Mesothelial cell of epicardium (in vitro differentiated cells): ENCODE measurements around the gene DYNC1I2. TPM values are rescaled to one million over a fixed set of nuclear protein-coding genes. Genes with fewer than 3 reads are reported as not detected.
A peak's percentile ranks its signal among the peaks of the same experiment; 100 is the strongest.

Experiments used
- DNase-seq, 2 experiments: peaks; one replicate each; pipeline ENCODE4 v3.0.0; 2021; ENCODE audit warnings: low spot score in 2 of 2; ENCODE audit not compliant: unreplicated experiment in 2 of 2
- H3K27ac Mint-ChIP-seq: 2 replicates; pipeline ENCODE4 v1.8.0; 2021; ENCODE audit warnings: mixed read lengths
- H3K27me3 Mint-ChIP-seq: 2 replicates; pipeline ENCODE4 v1.8.0; 2021; ENCODE audit warnings: low read depth, mixed read lengths
- H3K36me3 Mint-ChIP-seq: 2 replicates; pipeline ENCODE4 v1.8.0; 2021; ENCODE audit warnings: mixed read lengths
- H3K4me1 Mint-ChIP-seq: 2 replicates; pipeline ENCODE4 v1.8.0; 2021; ENCODE audit warnings: mixed read lengths
- H3K4me3 Mint-ChIP-seq: 2 replicates; pipeline ENCODE4 v1.8.0; 2021; ENCODE audit warnings: mild to moderate bottlenecking, moderate library complexity, mixed read lengths
- H3K9me3 Mint-ChIP-seq: 2 replicates; pipeline ENCODE4 v1.8.0; 2021; ENCODE audit warnings: mixed read lengths
- CTCF ChIP-seq: fragments of 200-600 bp; sonication (generic); IDR thresholded peaks from one replicate; pipeline ENCODE4 v1.5.0; 2021; ENCODE audit warnings: antibody characterized with exemption; ENCODE audit not compliant: unreplicated experiment
- total RNA-seq: library from RNA; stranded (reverse); gene quantifications from 3 replicates; pipeline ENCODE4 v1.2.1, GENCODE V29; 2021

Gene DYNC1I2
- total RNA-seq, 1 donor from 2014 or later: 112 TPM

- no peaks in the 10 kb centered on the region for H3K9me3 Mint-ChIP-seq
- DNase-seq: no peak
- peaks cover 43% of the 10 kb centered on the region for H3K36me3 Mint-ChIP-seq
- no peak overlapping the region for H3K4me3 Mint-ChIP-seq
- no peak for TF ChIP-seq CTCF
- H3K27ac Mint-ChIP-seq: no peak overlapping the region
- H3K4me1 Mint-ChIP-seq: peaks cover 21% of the 10 kb centered on the region
- no peaks in the 10 kb centered on the region for H3K27me3 Mint-ChIP-seq
Measured at GRCh38 chr2:171729952-171730317, 42.7 kb downstream of the DYNC1I2 start.

GRCh38 chr2:171735991-171736710 lies 48.9 kb downstream of the DYNC1I2 start:
- H3K27me3 Mint-ChIP-seq: no peaks in the 10 kb centered on the region
- H3K36me3 Mint-ChIP-seq: peaks cover 41% of the 10 kb centered on the region
- no peak for DNase-seq
- peaks cover 28% of the 10 kb centered on the region for H3K4me1 Mint-ChIP-seq
- peak overlapping the region; percentile 37 for H3K27ac Mint-ChIP-seq
- no peak overlapping the region for H3K4me3 Mint-ChIP-seq
- TF ChIP-seq CTCF: no peak
- H3K9me3 Mint-ChIP-seq: no peaks in the 10 kb centered on the region

DNA sequence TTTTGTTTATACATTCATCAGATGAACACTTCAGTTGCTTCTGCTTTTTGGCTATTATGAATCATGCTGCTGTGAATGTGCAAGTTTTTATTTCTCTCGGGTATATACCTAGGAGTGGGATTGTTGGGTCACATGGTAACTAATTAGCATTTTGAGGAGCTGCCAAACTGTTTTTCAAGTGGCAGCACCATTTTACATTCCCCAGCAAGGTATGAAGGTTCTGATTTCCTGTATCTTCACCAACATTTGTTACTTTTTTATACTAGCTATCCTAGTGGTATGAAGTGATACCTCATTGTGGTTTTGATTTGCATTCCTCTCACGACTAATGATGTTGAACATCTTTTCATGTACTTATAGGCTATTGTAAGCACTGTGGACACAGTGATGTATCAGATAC lies 53.9 kb downstream of the DYNC1I2 start:
- Mint-ChIP-seq H3K27me3 (no peaks in the 10 kb centered on the region), H3K9me3 (no peaks in the 10 kb centered on the region), H3K36me3 (peaks cover 39% of the 10 kb centered on the region), H3K4me1 (peaks cover 4% of the 10 kb centered on the region), H3K4me3 (no peak overlapping the region), H3K27ac (no peak overlapping the region)
- DNase-seq: no peak
- TF ChIP-seq CTCF: no peak

- no peak overlapping the region for H3K27ac Mint-ChIP-seq
- TF ChIP-seq CTCF: no peak
- peaks cover 35% of the 10 kb centered on the region for H3K36me3 Mint-ChIP-seq
- no peaks in the 10 kb centered on the region for H3K27me3 Mint-ChIP-seq
- H3K4me3 Mint-ChIP-seq: no peak overlapping the region
- H3K4me1 Mint-ChIP-seq: no peaks in the 10 kb centered on the region
- no peak for DNase-seq
- no peaks in the 10 kb centered on the region for H3K9me3 Mint-ChIP-seq
Measured at GRCh38 chr2:171742760-171743159, 55.5 kb downstream of the DYNC1I2 start.

DNA sequence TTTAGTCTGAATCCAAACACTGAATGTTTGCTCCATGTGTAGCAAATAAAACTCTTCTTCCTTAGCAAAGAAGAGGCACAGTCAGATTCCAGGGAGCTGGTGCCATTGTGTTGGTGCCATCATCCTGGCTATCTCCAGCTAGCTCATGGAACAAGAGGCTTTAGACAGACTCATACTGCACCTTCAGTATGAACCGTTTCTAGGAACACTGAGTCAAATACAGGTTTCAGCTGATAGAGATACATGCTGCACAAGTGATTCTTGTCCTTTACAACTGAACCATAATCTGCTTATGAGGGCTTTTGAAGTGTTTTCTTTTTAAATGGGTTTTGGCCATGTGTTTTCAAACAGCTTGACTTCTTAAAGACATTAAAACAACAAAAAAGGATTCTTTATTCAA lies 57.9 kb downstream of the DYNC1I2 start:
- Mint-ChIP-seq H3K9me3 (no peaks in the 10 kb centered on the region), H3K27ac (no peak overlapping the region), H3K4me1 (no peaks in the 10 kb centered on the region), H3K36me3 (peaks cover 37% of the 10 kb centered on the region), H3K4me3 (no peak overlapping the region), H3K27me3 (no peaks in the 10 kb centered on the region)
- no peak for TF ChIP-seq CTCF
- DNase-seq: no peak

- DNase-seq: no peak
- no peak overlapping the region for H3K4me3 Mint-ChIP-seq
- H3K4me1 Mint-ChIP-seq: no peaks in the 10 kb centered on the region
- no peak overlapping the region for H3K27ac Mint-ChIP-seq
- H3K36me3 Mint-ChIP-seq: peaks cover 33% of the 10 kb centered on the region
- no peaks in the 10 kb centered on the region for H3K27me3 Mint-ChIP-seq
- H3K9me3 Mint-ChIP-seq: no peaks in the 10 kb centered on the region
- TF ChIP-seq CTCF: no peak
Measured at GRCh38 chr2:171745806-171746205, 58.5 kb downstream of the DYNC1I2 start.
